GM19025 (cell line): ENCODE measurements around the gene NKX2-4.
"Not testable (repeated sequence)": the region's sequence is repeated elsewhere in the genome, so short reads cannot be mapped to it uniquely, and the experiment has no call there.

Experiments used
- ATAC-seq: cut with Tn5 transposase; IDR thresholded peaks from one replicate; pipeline ENCODE4 v1.9.1; 2021; ENCODE audit warnings: mild to moderate bottlenecking, low read depth, moderate library complexity; ENCODE audit not compliant: unreplicated experiment

Gene NKX2-4

DNA sequence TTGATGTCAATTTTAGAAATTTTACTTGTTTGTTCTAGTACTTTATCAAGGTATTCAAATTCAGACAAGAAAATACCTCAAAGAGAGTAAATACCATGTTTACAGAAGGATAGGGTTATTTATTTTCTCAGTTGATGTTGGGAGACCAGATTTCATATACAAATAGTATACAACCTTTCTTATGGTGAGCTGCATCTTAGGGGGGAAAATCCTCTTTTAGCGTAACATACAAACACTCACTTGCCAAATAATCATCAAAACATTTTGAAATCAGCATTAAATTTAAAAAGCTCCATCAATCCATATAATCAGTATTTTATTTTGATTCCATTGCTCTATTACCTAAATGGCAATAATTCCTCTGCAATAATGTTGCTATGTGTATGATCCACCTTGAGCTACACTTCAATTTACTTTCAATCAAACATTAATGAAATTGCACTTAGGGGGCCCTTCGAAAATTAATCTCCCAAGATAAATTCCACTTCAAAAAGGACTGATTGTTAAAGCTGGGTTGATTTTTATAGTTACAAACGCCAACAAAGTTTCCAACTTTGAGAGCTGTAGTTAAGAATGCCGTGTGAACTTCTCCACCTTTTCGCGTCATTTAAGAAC is 2.2 kb downstream of the NKX2-4 start:
- ATAC-seq = no peak

DNA sequence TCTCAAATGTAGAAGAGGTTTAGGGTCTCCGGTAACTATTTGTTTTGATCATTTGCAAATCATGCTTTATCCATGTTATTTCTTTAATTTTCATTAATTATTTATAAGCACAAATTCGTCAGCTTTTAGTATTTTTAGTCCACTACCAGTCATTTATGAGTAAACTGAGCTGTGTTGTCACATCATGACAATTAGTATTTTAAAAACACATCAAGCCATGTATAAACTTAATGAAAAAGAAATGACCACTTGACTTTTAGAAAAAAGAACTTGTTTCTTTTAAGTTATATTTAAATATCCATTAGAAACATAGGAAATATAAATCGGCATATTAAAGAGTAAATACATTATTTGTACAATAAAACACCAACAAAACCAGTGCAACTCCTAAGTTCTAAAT is 2.8 kb downstream of the NKX2-4 start:
- ATAC-seq = no peak

DNA sequence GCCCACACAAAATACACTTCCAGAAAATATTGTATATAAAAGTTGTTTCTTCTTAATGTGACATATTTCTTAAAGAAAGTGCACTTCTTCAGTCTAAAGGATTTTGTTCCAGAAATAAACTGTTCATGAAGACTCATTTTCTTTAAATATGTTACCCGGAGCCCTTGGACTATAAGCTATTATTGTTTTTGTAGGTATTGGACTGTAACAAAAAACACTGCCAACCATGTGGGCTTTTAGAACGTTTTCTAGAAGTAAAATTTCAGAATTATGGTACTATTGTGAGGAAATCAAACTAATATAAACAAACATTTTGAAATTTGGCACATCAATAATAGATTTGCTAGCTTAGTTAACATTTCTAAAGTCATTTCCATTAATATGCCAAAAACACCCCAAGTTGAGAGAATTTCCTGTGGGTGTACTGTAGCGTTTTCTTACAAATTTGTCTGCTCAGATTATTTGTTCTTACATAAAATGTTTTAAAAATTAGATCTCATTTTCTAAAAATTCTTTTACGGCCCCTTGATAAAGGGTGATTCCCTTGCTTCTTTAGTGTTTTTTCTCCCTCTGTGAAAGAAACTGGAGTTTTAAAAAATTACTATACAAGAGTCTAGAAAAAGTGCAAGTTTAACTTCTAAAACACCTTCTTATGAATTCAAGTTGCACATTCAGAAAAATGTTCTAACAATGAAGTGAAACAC is 3.4 kb downstream of the NKX2-4 start:
- ATAC-seq = no peak

DNA sequence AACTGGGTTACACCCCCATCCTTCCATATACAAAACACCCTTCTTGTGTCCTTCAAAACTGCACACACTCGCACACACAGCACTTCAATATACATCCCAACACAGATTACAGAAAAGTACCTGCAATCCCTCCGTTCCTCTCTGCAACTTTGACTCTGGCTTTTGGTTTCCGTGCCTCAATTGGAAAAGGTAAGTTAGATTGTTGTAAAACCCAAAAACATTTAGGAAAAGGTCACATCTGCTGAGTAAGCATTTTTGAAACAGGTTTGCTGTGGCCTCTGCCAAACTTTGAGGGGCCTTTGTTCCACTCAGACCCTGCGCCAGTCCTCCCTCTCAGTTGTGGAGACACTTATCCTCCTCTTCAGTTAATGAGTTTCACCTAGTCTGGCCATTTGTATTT is 4.2 kb downstream of the NKX2-4 start:
- no peak for ATAC-seq

DNA sequence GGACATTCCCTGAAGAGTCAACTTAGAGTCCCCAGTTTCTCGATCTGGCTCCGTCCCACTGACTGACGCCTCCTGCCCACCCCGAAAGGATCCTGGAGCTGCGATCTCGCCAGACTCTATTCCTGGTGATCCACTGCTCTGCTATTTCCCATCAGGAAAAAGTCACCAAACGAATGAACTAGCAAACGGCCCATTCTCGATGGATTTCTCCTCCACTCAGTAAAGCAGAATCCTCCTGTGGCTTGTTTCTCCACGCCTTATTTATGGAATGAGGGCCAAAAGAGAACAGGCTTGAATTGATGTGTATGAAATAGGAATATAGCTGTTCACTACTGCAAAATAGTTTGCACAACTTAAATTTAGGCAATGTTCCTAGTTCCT is 5.4 kb downstream of the NKX2-4 start:
- ATAC-seq = no peak

DNA sequence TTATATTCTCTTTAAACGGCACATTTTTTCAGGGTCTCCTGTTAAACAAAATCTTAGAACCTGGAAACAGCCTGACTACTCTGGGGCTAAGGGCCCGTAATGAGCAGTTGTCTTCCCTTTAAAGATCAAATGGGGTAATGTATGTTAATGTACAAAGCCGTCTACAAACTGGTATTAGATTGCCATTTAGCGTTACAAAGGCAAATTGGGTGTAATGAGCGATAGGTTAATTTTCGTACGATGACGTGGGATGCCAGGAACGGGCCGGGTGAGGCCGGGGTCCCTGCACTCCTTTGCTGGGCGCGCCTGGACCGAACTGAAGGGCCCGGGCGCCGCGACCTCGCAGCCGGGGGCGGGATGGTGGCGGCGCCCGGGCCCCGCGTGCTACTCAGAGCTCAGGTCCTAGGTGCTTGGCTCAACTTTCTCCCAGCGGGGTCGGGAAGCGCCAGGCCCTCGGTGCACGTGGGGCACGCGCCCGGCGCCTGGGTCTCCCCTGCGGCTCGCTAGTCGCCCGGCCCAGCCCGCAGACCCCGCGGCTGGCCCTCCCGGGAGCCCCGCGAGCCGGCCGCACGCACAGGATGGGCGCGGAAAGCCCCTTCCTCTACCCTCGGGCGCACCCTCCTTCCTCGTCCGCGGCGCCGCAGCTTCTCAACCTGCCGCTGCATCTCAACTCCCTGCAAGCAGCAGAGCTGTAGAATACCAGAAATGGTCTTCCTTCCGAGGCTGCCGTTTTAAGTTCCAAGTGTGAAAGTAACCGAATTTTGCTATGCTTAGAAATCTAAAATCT is 5.9 kb downstream of the NKX2-4 start:
- no peak for ATAC-seq

DNA sequence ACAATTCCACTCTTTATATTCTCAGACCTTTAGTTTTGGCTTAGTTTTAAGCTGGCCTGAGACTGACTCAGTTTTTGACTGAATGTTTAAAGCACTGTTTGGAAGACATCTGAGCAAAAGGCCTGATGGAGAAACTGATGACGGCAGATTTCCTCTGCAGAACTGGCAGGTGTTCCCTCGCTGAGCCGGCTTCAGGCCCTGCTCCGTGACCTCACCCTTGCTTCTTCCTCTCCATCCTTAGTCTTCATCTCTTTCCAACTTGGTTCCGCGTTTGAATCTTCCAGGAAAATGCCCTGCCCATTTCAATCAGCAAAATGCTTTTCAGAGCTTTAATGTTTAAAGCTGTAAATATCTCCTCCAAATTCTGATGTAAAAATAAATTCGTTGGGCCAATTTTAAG is 6.6 kb downstream of the NKX2-4 start:
- ATAC-seq = no peak

DNA sequence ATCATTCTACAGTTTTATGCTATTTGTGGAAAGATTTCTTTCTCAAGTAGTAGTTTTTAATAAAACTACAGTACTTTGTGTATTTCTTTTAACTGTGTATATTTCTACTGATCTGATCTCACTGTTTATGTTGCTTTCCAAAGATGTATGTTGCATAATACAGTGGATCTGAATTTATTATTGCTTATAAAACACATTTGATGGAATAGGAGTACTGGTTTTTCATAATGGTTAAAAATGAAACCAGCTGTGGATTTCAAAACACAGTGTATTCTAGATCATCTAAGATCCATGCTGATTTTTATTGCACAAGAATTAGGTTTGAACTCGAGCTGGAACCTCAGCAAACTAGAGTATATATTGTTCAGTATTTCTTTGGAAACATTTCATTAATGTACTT is 8.0 kb downstream of the NKX2-4 start:
- ATAC-seq = no peak

DNA sequence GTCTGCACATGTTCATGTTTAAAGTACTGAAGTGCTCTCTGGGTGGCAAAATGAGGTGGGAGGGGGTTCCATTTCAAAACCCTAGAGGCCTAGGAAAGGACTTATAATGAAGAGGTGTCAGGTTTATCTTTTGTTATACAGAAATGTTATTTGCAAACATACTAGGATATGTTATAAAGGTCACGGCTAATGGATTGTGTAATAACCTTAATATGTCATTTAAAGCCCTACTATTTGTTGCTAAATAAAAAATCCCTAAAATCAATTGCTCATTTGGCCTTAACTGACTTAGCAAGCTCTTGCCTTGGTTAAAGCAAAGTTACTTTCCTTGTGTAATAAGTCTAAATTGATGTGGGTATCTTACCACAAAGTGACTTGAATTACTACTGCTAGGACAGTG is 8.8 kb downstream of the NKX2-4 start:
- ATAC-seq = no peak

DNA sequence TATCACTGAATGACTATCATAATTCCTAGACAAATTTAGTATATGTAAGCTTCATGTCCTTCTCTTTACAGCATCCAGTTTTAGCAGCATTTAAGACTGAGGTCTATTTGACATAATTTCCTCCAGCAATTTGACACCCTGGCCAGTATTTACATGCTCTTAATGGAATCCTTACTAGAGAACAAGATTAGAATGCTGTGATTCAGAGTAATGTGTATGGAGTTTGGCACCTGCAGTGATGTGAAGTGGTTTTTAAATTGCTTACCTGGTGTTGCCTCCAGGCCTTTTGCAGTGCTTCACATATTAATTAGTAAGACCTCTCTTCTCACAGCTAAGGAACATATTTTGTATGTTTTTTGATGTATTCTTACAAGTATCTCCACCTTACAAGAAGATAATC is 9.8 kb downstream of the NKX2-4 start:
- ATAC-seq = no peak

DNA sequence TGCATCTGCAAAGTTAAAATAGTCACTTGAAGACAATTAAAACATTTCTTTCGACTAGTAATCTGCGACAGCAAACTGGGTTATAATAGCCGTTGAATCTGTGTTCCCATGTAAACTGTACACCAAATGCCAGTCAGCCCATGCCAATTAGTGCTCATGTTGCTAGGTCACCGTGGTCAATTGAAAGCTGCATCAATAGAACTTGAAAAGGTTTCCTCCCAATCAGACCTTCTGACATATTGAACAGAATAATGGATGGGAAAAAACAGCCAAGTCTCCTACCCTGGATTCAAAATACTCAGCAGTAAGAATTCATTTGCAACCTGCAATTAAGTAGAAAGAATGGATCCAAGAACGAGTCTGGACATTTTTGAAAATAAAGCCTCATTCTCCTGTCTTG is 11.2 kb downstream of the NKX2-4 start:
- ATAC-seq = no peak

DNA sequence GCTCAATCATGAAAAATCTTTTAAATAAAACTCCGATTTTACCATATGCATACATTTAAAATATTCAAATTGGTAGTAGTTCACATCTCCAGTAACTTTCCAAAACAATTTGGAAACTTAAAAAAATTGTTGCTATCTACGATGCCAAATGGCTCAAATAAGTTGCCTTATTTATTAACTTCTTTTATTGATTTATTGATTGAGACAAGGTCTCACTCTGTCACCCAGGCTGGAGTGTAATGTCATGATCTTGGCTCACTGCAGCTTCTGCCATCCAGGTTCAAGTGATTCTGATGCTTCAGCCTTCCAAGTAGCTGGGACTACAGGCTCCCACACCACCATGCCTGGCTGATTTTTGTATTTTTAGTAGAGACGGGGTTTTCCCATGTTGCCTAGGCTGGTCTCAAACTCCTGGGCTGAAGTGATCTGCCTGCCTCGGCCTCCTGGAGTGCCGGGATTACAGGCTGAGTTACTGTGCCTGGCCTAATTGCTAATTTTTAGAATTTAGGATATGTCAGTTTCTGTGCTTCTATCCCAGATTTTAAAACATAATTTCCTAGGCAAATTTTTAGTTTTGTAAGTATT is 12.9 kb downstream of the NKX2-4 start:
- no peak for ATAC-seq

DNA sequence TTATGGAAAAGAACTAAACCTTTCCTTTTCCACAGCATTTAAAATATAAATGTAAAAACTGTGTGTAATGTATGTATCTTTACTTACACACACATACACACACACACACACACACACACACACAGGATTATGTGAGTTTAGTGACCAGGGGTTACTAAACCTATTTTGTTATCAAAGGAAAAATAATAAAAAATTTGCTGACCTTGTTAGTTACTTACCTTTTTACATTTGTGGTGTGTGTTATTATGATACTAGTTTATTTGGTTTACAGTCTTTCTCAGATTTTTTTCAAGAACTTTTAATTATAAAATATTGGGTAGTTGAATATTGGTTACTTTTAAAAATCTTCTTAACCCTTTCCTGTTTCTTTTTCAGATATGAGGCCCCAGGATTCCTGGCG is 15.7 kb downstream of the NKX2-4 start:
- no peak for ATAC-seq

DNA sequence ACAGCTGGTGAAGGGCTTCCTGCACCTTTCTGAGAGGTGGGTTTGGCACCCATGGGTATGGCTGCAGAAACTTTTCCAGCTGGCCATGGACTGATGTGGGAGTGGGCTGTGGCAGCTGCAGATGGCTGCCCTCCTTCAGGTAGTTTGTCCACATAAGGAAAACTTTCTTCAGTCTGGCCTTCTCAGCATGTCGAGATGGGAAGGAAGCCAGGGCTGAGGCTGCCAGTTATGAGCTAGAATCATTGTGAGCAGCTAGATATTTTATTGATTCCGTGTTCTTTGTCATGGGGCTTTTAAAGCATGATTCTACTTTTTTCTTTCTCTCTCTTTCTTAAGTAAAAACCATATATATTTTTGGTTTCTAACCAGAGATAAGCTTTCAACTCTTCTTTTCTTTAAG is 16.6 kb downstream of the NKX2-4 start:
- ATAC-seq = no peak

DNA sequence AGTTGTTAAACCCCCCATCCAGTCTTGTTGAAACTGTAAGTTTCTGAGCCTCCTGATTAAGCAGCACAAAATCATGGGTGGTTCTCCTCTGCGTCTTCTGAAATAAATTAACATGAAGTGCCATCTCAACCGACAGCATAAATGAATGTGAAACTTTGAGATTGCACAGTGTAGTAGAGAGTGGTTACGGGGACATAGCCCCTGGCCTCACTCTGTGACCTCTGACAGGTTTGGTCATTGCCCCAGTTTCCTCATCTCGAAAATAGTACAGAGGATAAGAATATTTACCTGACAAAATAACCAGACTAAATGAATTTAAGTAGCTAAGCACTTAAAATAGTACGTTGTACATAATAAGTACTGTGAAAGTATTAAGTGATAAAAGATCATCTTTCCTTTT is 19.1 kb downstream of the NKX2-4 start:
- no peak for ATAC-seq

DNA sequence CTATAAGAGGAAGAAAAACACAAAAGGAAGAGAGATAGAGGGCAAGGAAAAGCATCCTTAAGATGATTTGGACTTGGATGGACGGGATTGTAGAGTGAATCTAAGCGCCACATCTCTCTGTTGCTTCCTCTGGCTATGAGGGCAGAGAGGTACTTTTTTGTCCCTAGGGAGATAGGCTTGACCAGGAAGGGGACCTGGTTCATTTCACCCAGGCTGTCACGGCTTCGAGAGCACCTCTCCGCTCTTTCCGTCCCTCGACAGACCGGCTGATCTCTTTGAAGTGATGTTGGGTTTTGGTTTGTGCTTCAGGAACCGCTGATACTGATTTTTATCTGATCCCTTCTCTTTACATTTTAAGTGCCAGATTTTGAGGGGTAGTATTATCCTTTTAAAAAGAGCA is 19.6 kb downstream of the NKX2-4 start:
- ATAC-seq = no peak

DNA sequence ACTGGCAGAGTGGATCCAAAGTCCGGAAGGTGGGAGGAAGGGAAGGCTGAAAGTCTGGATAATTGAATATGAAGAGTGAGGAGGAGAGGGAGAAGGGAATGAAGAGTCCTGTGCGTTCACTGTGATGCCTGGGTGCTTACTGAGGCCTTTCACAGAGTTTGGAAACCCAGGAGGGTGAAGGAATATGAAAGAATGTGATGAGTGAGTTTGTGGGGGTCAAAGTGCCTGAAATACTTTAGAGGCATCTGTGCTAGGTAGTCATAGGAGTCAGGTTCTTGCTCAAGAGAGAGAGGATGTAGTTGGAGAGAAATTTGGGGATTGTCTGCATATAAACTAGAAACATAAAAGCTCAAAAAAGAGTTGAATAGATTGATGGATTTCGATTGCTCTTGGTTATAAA is 20.7 kb downstream of the NKX2-4 start:
- ATAC-seq = no peak

DNA sequence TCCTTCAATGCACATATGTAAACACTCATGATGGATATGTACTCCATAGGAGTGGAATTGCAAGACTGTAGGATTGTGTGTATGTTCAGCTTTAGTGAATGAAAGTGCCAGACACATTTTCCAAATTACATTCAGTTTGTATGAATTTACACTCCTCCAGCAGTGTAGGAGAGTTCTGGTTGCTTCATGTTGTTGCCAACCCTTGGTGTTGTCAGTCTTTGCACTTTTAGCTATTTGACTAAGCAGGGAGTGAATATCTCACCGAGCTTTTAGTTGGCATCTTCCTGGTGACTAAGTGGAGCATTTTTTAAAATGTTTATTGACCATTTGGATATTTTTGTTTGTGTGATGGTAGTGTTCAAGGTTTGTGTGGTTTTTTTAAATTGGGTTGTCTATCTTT is 23.9 kb downstream of the NKX2-4 start:
- no peak for ATAC-seq

DNA sequence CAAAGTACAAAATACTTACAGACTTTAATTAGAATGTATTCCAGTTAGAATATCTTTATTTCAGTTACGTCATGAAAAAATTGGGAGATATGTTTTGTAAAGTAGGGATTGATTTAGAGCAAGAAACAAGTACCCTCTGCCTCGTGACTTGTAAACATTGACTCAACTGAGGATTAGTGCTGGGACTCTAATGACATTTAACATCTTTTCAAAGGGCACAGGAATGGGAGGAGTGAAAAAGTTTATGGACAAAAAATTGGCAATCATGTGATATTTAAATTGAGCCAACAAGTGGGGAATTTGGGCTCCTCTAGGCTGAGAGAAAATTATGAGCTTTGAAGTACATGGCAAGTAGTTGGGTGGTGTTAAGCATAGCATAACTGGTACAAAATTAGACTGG is 25.3 kb downstream of the NKX2-4 start:
- no peak for ATAC-seq

DNA sequence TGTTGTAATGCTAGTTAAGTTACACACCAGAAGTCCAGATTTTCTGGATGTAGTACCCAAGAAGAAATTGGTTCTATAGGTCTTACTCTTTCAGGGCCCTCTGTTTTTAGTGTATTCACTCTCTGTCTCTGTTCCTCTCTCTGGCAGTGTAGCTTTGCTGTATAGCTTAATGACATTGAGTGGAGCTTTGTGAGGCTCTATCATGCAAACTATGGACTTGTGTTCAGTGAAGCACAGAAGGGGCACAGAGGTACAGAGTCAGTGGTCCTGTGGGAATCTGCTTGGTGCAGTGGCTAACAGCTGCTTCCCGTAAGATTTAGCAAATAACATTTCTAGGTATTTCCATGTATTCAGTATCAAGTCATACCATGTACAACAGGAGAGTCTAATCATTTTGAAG is 26.1 kb downstream of the NKX2-4 start:
- ATAC-seq = no peak

DNA sequence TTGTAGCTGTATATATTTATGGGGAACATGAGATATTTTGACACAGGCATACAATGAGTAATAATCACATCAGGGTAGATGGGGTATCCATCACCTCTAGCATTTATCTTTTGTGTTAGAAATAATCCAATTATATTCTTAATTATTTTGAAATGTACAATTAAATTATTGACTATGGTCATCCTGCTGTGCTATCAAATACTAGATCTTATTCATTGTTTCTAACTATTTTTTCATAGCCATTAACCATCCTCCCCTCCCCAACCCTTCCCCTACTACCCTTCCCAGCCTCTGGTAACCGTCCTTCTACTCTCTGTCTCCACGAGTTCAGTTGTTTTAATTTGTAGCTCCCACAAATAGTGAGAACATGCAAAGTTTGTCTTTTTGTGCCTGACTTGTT is 28.5 kb downstream of the NKX2-4 start:
- no peak for ATAC-seq

DNA sequence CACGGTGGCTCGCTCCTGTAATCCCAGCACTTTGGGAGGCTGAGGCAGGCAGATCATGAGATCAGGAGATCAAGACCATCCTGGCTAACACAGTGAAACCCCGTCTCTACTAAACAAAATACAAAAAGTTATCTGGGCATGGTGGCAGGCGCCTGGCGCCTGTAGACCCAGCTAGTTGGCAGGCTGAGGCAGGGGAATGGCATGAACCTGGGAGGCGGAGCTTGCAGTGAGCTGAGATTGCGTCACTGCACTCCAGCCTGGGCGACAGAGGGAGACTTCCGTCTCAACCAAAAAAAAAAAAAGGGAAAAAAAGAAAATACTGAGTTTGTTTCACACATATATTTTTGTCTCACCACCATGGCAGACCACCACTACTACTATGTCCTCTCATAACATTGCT is 31.1 kb downstream of the NKX2-4 start:
- not testable (repeated sequence) for ATAC-seq
